Mammary epithelial cell (primary cell): ENCODE measurements around the gene PIANP.

Source experiments
- CTCF ChIP-seq, 2 donors: IDR thresholded peaks in 1 of 2; conservative IDR thresholded peaks in 1 of 2; 2 replicates each; pipeline ENCODE4 v1.5.1; 2011 to 2012; ENCODE audit warnings: inconsistent platforms in 2 of 2, low read length in 2 of 2, mild to moderate bottlenecking in 2 of 2, control low read depth in 1 of 2, low read depth in 1 of 2; ENCODE audit not compliant: insufficient read depth in 1 of 2; ENCODE audit errors: extremely low read depth in 1 of 2
- EZH2 ChIP-seq: IDR thresholded peaks from 2 replicates; pipeline ENCODE4 v1.6.1; 2012; ENCODE audit warnings: low read length, inconsistent platforms, borderline replicate concordance

DNA sequence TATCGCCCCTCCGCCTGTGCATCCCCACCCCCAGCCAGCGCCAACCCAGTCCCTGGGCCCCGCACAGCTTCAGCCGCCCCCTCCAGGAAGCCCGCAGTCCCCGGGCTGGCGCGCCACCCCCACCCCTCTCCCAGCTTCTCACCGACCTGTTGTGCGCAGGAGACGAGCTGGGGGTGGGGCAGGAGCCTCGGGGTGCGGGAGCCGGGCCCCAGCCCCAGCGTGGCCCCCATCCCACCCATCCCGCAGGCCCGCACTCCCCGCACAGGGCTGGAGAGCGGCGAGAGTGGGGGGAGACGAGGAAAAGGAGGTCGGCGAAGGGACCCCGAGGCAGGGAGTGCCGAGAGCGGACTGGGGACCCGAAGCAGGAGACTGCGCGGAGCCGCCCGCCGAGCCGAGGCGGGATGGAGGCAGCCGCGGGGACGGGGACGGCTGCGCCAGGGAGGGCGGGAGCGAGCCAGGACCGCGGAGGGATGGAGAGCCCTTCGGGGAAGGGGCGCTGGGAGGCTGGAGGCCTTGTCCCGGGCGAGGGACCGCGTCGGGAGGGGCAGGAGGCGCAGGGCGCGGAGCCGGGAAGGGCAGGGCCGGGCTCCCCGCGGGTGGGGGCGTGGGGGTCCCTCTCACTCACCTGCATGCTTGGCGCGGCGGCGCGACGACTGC lies 498 bp downstream of the PIANP start:
- TF ChIP-seq CTCF (conservative IDR thresholded peaks at IDR 0.05 in 1 of 2, IDR thresholded peaks at IDR 0.05 in 1 of 2; ENCODE audit: extremely low read depth in 1 of 2, insufficient read depth in 1 of 2, low read depth in 1 of 2, low read length in 2 of 2): no peak
- TF ChIP-seq EZH2: peak; percentile 56
